H9 (cell line): ENCODE data around the gene BBS1. TPM values are rescaled to one million over a fixed set of nuclear protein-coding genes. Genes with fewer than 3 reads are reported as not detected.
A peak's percentile ranks its signal among the peaks of the same experiment; 100 is the strongest.

Source experiments
- DNase-seq: peaks from one replicate; pipeline ENCODE4 v3.0.0-alpha.2; 2017
- H2AFZ ChIP-seq: one replicate; pipeline ENCODE4 v1.6.1; 2013; ENCODE audit warnings: mild to moderate bottlenecking, low read length, control low read depth, moderate library complexity
- H2AK5ac ChIP-seq: 2 replicates; pipeline ENCODE4 v1.6.1; 2013; ENCODE audit warnings: low read length, control low read depth, mixed read lengths; ENCODE audit not compliant: insufficient read length
- H2BK120ac ChIP-seq: one replicate; pipeline ENCODE4 v1.6.1; 2013; ENCODE audit warnings: low read depth, mild to moderate bottlenecking, low read length, control low read depth, inconsistent platforms; ENCODE audit not compliant: poor library complexity, severe bottlenecking
- H2BK12ac ChIP-seq: 2 replicates; pipeline ENCODE4 v1.6.1; 2013; ENCODE audit warnings: low read length, control low read depth, mixed read lengths, low read depth; ENCODE audit not compliant: insufficient read length
- H2BK15ac ChIP-seq: 2 replicates; pipeline ENCODE4 v1.6.1; 2013; ENCODE audit warnings: low read depth, low read length, control low read depth
- H2BK20ac ChIP-seq: one replicate; pipeline ENCODE4 v1.6.1; 2013; ENCODE audit warnings: low read depth, mild to moderate bottlenecking, low read length, control low read depth, inconsistent platforms; ENCODE audit not compliant: poor library complexity, severe bottlenecking
- H2BK5ac ChIP-seq: 2 replicates; pipeline ENCODE4 v1.6.1; 2013; ENCODE audit warnings: low read length, control low read depth, mixed read lengths; ENCODE audit not compliant: insufficient read length
- H3K14ac ChIP-seq: 2 replicates; pipeline ENCODE4 v1.6.1; 2013; ENCODE audit warnings: low read length, control low read depth; ENCODE audit not compliant: insufficient read depth
- H3K18ac ChIP-seq: 2 replicates; pipeline ENCODE4 v1.6.1; 2013; ENCODE audit warnings: low read depth, mild to moderate bottlenecking, mixed read lengths, low read length, control low read depth; ENCODE audit not compliant: insufficient read length
- H3K23ac ChIP-seq: 2 replicates; pipeline ENCODE4 v1.6.1; 2013; ENCODE audit warnings: low read length, control low read depth, mixed read lengths, low read depth; ENCODE audit not compliant: insufficient read length
- H3K23me2 ChIP-seq: 2 replicates; pipeline ENCODE4 v1.6.1; 2013; ENCODE audit warnings: low read depth, mild to moderate bottlenecking, mixed read lengths, low read length, control low read depth; ENCODE audit not compliant: insufficient read length, poor library complexity, severe bottlenecking
- H3K27ac ChIP-seq: 2 replicates; pipeline ENCODE4 v1.5.1; 2013; ENCODE audit warnings: low read length, control low read depth, mixed read lengths, low read depth; ENCODE audit not compliant: insufficient read length
- H3K27me3 ChIP-seq: 2 replicates; pipeline ENCODE4 v1.6.1; 2013; ENCODE audit warnings: low read length, control low read depth, inconsistent platforms; ENCODE audit not compliant: insufficient read depth
- H3K4ac ChIP-seq: 2 replicates; pipeline ENCODE4 v1.6.1; 2013; ENCODE audit warnings: low read depth, mild to moderate bottlenecking, control low read depth, inconsistent platforms, low read length, moderate library complexity
- H3K4me1 ChIP-seq: 2 replicates; pipeline ENCODE4 v1.6.1; 2013; ENCODE audit warnings: low read length, control low read depth, inconsistent platforms; ENCODE audit not compliant: insufficient read depth
- H3K4me2 ChIP-seq: 2 replicates; pipeline ENCODE4 v1.6.1; 2013; ENCODE audit warnings: low read length, control low read depth, mixed read lengths; ENCODE audit not compliant: insufficient read length, insufficient read depth
- H3K56ac ChIP-seq: 2 replicates; pipeline ENCODE4 v1.6.1; 2013; ENCODE audit warnings: low read depth, mild to moderate bottlenecking, mixed read lengths, low read length, control low read depth; ENCODE audit not compliant: insufficient read length
- H3K79me1 ChIP-seq: 2 replicates; pipeline ENCODE4 v1.6.1; 2013; ENCODE audit warnings: low read depth, mild to moderate bottlenecking, moderate library complexity, low read length, control low read depth, inconsistent platforms; ENCODE audit not compliant: insufficient read depth, poor library complexity, severe bottlenecking
- H3K79me2 ChIP-seq: 2 replicates; pipeline ENCODE4 v1.6.1; 2013; ENCODE audit warnings: low read length, control low read depth, inconsistent platforms; ENCODE audit not compliant: insufficient read depth
- H3K9ac ChIP-seq: 2 replicates; pipeline ENCODE4 v1.6.1; 2013; ENCODE audit warnings: low read length, control low read depth, mixed read lengths; ENCODE audit not compliant: insufficient read length; ENCODE audit errors: extremely low read depth
- H3K9me3 ChIP-seq: one replicate; pipeline ENCODE4 v1.6.1; 2013; ENCODE audit warnings: low read depth, low read length, inconsistent platforms; ENCODE audit not compliant: control insufficient read depth
- H3T11ph ChIP-seq: one replicate; pipeline ENCODE4 v1.6.1; 2013; ENCODE audit warnings: mild to moderate bottlenecking, low read length, control low read depth, inconsistent platforms
- H4K20me1 ChIP-seq: one replicate; pipeline ENCODE4 v1.6.1; 2013; ENCODE audit not compliant: control insufficient read depth, insufficient read length, insufficient read depth
- H4K5ac ChIP-seq: 2 replicates; pipeline ENCODE4 v1.6.1; 2013; ENCODE audit warnings: low read depth, mild to moderate bottlenecking, mixed read lengths, low read length, control low read depth; ENCODE audit not compliant: insufficient read length
- H4K8ac ChIP-seq: replicated peaks from 2 replicates; pipeline ENCODE4 v1.6.1; 2013; ENCODE audit warnings: low read length, control low read depth, mixed read lengths, low read depth; ENCODE audit not compliant: insufficient read length
- H4K91ac ChIP-seq: 2 replicates; pipeline ENCODE4 v1.6.1; 2013; ENCODE audit warnings: low read depth, mild to moderate bottlenecking, moderate library complexity, mixed read lengths, low read length, control low read depth; ENCODE audit not compliant: insufficient read length
- H3K27ac Mint-ChIP-seq, 3 experiments: 2 replicates in 2 of 3; 3 replicates in 1 of 3; pipeline ENCODE4 v1.8.0; 2020 to 2021; ENCODE audit warnings: mixed read lengths in 3 of 3, mild to moderate bottlenecking in 1 of 3, moderate library complexity in 1 of 3
- H3K27me3 Mint-ChIP-seq: 2 replicates; pipeline ENCODE4 v1.8.0; 2021; ENCODE audit warnings: low read depth, mild to moderate bottlenecking, moderate library complexity, mixed read lengths
- H3K36me3 Mint-ChIP-seq, 3 experiments: 2 replicates in 2 of 3; 3 replicates in 1 of 3; pipeline ENCODE4 v1.8.0; 2020 to 2021; ENCODE audit warnings: low read depth in 3 of 3, mixed read lengths in 3 of 3; ENCODE audit not compliant: insufficient read depth in 1 of 3
- H3K4me1 Mint-ChIP-seq, 2 experiments: 2 replicates each; pipeline ENCODE4 v1.8.0; 2020; ENCODE audit warnings: mixed read lengths in 2 of 2
- H3K4me3 Mint-ChIP-seq, 2 experiments: 2 replicates in 1 of 2; 3 replicates in 1 of 2; pipeline ENCODE4 v1.8.0; 2020 to 2021; ENCODE audit warnings: mild to moderate bottlenecking in 2 of 2, mixed read lengths in 2 of 2, moderate library complexity in 1 of 2
- H3K9me3 Mint-ChIP-seq, 2 experiments: 2 replicates in 1 of 2; 3 replicates in 1 of 2; pipeline ENCODE4 v1.8.0; 2020; ENCODE audit warnings: mild to moderate bottlenecking in 2 of 2, mixed read lengths in 2 of 2, moderate library complexity in 1 of 2
- CTCF ChIP-seq: fragments of 200-600 bp; sonication (generic); conservative IDR thresholded peaks from 3 replicates; pipeline ENCODE4 v1.8.0; 2021; ENCODE audit warnings: antibody characterized with exemption, mild to moderate bottlenecking
- WGBS: extraction: QIAGEN DNeasy Blood & Tissue Kit; methylation state at CpG from one replicate; pipeline ENCODE4 v1.1.7; 2013; ENCODE audit warnings: missing lambda C conversion rate, low lambda C conversion rate, mixed read lengths; ENCODE audit not compliant: insufficient read length; ENCODE audit errors: extremely low coverage; 5-methylcytosine and 5-hydroxymethylcytosine counted together
- total RNA-seq: library from RNA; stranded (reverse); gene quantifications from 2 replicates; pipeline ENCODE4 v1.2.1, GENCODE V29; 2021

BBS1 gene
- total RNA-seq, 1 experiment from 2014 or later = 27.2 TPM

- H2BK12ac ChIP-seq = no peak overlapping the region
- no peak overlapping the region for H2BK5ac ChIP-seq
- no peak overlapping the region for H3T11ph ChIP-seq
- peak; percentile 92 for TF ChIP-seq CTCF
- H2AK5ac ChIP-seq = no peak overlapping the region
- H2BK20ac ChIP-seq = no peak overlapping the region
- H3K4ac ChIP-seq = no peak overlapping the region
- no CpG with 5 or more reads among the region's 25 CpGs for WGBS
- H3K79me2 ChIP-seq = no peaks in the 10 kb centered on the region
- no peak overlapping the region for H3K9ac ChIP-seq
- H3K9me3 ChIP-seq = no peaks in the 10 kb centered on the region
- Mint-ChIP-seq H3K4me3 (no peak overlapping the region; a peak in 1 of 5 replicates), H3K27me3 (peaks cover 16% of the 10 kb centered on the region), H3K36me3 (peaks cover 16 to 36% (median 27%) of the 10 kb centered on the region in 3 experiments), H3K27ac (no peak overlapping the region; a peak in 1 of 7 replicates), H3K4me1 (peaks cover 28 to 36% of the 10 kb centered on the region in 2 experiments), H3K9me3 (peaks cover 30 to 35% of the 10 kb centered on the region in 2 experiments)
- no peak overlapping the region for H3K56ac ChIP-seq
- no peaks in the 10 kb centered on the region; the same call in 1 of the 2 replicates for H3K4me1 ChIP-seq
- H3K79me1 ChIP-seq = no peaks in the 10 kb centered on the region
- no peak overlapping the region for H4K91ac ChIP-seq
- H4K20me1 ChIP-seq = no peaks in the 10 kb centered on the region
- H3K27me3 ChIP-seq = no peaks in the 10 kb centered on the region; the same call in 1 of the 2 replicates
- no peak overlapping the region for H3K27ac ChIP-seq
- no peak overlapping the region for H3K4me2 ChIP-seq
- H4K5ac ChIP-seq = no peak overlapping the region
- no peak overlapping the region for H2BK120ac ChIP-seq
- H3K23ac ChIP-seq = no peak overlapping the region
- H2BK15ac ChIP-seq = no peak overlapping the region
- H2AFZ ChIP-seq = no peak overlapping the region
- no peak overlapping the region for H4K8ac ChIP-seq
- H3K18ac ChIP-seq = no peak overlapping the region
- H3K23me2 ChIP-seq = no peaks in the 10 kb centered on the region
- peak; percentile 87 for DNase-seq
- no peak overlapping the region for H3K14ac ChIP-seq
These were observed 68.7 kb downstream of the BBS1 start for GRCh38 chr11:66579017-66579606.
